ENCODE data around the gene IQSEC1. TPM values are rescaled to one million over a fixed set of nuclear protein-coding genes. Genes with fewer than 3 reads are reported as not detected.
"Not testable (repeated sequence)": the region's sequence is repeated elsewhere in the genome, so short reads cannot be mapped to it uniquely, and the experiment has no call there.

Gene IQSEC1
- polyA plus RNA-seq, 3 donors = 25.1 to 30.4 (median 28.2) TPM

DNA sequence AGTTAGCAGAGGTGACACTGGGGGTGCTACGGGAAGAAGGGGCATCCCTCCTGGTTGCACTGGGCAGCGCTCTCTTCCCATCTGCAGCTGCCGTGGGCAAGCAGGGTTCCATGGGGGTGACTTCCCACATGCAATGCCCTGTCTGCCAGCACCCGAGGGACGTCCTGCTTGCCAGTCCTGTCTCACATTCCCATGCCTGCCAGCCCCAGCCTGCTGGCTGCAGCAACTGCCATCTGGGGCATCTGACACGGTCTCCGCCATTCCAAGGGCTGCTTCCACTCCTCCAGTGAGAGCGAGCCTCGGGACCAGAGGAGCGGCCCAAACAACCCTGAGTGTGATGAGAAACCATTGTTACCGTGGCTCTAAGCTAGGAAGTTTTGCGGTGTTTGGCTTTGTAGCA is 186.5 kb downstream of the IQSEC1 start:
- no peak for DNase-seq (ENCODE audit: low read depth in 3 of 3, low spot score in 2 of 3)

GRCh38 chr3:12886106-12886679 is 187.0 kb downstream of the IQSEC1 start:
- no peak for DNase-seq (ENCODE audit: low read depth in 3 of 3, low spot score in 2 of 3)

DNA sequence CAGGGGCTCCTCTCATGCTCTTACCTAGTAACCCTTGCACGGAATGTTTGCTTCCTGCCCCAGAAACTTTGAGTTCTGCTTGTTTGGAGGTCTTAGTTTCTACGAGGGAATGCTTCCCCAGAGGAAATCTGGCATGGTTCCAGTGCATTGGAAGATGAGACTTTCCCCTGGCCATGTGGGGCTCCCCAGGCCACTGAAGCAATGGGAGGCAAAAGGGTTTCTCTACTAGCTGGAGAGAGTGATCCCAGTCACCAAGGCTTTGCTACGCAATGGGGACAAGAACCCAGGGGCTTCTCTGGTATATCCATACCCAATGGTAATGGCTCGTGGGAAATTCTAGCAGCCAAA is 187.7 kb downstream of the IQSEC1 start:
- no peak for DNase-seq (ENCODE audit: low read depth in 3 of 3, low spot score in 2 of 3)

DNA sequence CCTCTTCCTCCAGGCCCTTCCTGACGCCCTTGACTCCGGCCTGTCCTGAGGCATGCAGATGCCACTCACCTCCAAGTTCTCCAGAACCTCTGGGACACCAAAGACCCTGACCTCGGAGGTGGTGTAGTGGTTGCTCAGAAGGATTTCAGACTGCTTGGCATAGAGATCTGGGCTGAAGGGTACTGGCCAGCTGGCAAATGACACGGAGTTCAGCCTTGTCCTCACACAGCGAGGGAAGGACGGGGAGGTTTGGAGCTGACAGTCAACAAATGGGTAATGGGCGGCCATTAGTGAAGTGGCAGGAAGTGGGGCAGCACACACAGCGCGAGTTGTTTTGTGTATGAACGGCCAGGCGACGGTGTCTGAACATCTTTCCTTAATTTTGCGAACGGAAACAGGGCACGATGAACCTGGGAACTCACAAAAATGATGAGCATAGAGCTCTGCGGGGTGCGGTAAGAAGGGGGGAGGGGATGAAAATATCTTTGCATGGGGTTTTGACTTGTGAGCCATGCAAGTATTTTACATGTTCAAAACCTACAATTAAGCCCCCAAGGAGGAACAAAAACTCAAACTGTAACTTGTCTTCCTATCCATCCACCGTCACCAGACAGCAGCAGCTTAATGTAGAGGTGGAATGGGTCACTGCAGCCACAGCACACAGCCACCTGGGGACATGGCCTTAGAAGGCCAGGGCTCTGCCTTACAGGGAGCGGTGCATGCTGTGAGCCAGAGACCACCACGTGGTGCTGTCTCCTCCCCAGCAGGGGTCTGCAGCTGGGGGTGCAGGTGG is 188.2 kb downstream of the IQSEC1 start:
- no peak for DNase-seq (ENCODE audit: low read depth in 3 of 3, low spot score in 2 of 3)

DNA sequence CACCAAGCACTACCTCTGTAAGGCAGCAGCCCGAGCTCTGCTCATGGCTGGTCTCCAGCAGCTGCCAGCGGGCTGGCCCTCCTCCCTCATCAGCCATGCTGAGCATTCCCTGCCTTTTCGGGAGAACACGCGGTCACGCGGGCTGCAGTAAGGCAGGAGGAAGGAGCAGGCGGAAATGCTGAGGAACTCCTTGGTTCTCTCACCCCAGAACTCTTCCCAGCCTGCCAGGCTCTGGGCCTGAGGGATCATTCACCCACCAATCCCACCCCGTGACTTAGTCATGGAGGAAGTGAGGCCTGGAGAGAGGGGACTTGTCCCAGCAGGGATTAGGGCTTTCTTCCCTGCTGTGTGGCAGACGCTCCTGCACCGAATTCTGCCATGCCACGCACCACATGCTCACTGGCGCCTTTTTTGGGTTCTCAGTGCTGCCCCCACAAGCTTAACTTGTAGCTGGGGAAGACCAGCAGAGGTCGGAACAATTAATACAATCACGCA is 189.0 kb downstream of the IQSEC1 start:
- DNase-seq (ENCODE audit: low read depth in 3 of 3, low spot score in 2 of 3) = no peak

DNA sequence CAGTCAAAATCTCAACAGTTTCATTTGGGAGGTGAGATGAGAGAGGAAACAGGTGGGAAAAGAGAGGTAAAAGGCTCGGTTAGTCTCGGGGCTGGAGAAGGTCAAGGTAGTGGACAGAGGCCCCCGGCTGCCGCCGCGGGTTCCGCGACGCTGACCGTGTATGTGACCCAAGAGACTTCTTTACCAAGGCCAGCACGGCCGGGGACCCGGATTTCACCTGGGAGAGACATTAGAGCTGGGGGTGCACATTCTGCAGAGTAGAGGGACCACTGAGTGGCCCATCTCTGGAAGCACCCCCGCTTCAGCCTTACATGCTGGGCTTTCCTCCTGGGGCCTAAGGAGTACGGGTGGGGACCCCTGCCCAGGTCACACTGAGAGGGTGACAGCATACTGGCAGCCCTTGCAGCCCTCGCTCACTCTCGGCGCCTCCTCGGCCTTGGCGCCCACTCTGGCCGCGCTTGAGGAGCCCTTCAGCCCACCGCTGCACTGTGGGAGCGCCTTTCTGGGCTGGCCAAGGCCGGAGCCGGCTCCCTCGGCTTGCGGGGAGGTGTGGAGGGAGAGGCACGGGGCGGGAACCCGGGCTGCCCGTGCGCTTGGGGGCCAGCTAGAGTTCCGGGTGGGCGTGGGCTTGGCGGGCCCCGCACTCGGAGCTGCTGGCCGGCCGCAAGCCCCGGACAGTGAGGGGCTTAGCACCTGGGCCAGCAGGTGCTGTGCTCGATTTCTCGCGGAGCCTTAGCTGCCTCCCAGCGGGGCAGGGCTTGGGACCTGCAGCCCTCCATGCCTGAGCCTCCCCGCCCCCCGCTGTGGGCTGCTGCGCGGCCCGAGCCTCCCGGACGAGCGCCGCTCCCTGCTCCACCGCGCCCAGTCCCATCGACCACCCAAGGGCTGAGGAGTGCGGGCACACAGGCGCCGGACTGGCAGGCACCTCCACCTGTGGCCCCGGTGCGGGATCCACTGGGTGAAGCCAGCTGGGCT is 190.6 kb downstream of the IQSEC1 start:
- DNase-seq (ENCODE audit: low read depth in 3 of 3, low spot score in 2 of 3) = no peak

- not testable (repeated sequence) for DNase-seq (ENCODE audit: low read depth in 3 of 3, low spot score in 2 of 3)
Observed at GRCh38 chr3:12881858-12882257, 191.4 kb downstream of the IQSEC1 start.

DNA sequence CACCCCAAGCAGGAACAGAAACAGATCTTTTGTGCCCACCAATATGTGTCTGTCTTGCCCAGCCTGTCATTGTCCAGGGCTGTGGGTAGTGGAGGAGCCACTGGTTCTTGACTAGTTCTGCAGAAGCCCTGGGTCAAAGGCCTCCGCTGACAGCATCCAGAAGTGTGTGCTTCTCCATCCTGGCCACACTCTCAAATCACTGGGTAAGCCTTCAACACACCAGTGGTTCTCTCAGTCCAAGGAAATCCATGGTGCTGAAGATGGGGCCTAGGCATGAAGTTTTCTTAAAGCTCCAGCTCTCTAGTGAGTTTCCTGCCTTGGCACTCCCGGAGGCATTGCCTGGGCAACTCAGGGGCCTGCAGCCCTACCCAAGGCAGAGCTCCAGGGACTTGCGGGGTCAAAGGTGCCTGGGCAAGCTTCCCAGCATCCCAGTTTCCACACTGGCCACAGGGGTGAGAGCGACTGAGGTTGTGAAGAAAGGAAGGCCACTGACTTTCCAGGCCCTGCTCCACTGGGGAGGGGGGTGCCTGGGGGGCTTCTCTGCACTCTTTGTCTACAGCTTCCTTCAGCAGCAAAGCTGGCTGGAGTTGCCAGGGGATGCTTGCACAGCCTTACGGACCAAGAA is 193.9 kb downstream of the IQSEC1 start:
- DNase-seq (ENCODE audit: low read depth in 3 of 3, low spot score in 2 of 3) = no peak

DNA sequence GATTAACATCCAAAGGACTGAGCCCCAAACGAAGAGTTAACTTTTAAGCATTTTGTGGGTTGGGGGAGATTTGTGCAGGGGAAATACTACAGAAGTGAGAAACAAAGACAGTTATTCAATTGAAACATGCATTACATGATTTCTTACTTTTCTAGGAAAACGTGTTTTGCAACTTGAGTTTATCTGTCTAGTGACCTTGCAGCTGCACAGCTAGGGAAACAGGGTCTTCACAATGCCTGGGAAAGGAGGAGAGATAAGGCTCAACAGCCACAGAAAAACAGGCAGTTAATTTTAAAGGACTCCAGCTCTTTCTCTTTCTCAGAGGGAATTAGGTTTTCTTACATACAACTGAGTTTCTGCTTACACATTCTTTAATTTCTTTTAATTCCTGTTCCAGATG is 194.5 kb downstream of the IQSEC1 start:
- DNase-seq (ENCODE audit: low read depth in 3 of 3, low spot score in 2 of 3) = not testable (repeated sequence)

DNA sequence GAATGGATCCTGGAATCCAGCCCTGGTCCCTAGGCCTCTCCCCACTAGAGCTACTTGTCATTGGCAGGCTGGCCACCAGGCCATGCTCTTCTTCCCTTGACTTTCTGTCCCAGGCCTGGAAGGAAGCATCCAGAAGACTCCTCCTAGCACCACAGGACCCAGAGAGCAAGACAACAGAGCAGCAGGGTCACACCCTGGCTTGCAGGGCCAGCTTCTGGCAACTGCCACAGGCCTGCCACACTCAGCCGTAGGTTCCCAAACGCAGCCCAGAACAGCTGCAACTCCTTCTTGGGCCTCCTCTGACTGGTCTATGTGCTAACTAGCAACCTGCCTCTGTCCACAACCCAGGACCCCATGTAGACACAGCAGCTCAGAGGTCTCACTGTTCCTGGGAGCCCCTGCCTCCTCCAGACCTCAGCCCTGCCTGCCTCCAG is 195.1 kb downstream of the IQSEC1 start:
- DNase-seq (ENCODE audit: low read depth in 3 of 3, low spot score in 2 of 3) = no peak

DNA sequence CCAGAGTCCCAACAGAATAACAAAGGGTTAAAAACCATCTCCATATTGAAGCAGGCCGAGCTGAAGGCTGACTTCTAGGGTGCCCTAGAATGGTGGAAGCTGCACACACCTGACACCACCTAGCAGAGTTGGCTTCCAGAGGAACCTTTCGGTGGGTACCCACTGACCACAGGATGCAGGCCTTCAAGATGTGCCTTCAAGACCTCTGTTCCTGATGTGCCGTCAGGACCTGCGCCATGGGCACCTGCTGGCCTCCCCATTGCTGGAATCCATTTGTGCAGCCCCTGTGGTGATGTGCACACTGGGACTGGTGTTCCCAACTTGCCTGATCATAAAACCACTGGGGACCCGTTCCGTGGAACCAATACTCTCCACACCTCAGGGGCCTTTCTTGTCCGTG is 196.2 kb downstream of the IQSEC1 start:
- DNase-seq (ENCODE audit: low read depth in 3 of 3, low spot score in 2 of 3) = no peak

GRCh38 chr3:12875857-12876836 is 197.1 kb downstream of the IQSEC1 start:
- DNase-seq (ENCODE audit: low read depth in 3 of 3, low spot score in 2 of 3) = no peak

GRCh38 chr3:12871404-12871983 is 201.7 kb downstream of the IQSEC1 start:
- DNase-seq (ENCODE audit: low read depth in 3 of 3, low spot score in 2 of 3) = no peak

DNA sequence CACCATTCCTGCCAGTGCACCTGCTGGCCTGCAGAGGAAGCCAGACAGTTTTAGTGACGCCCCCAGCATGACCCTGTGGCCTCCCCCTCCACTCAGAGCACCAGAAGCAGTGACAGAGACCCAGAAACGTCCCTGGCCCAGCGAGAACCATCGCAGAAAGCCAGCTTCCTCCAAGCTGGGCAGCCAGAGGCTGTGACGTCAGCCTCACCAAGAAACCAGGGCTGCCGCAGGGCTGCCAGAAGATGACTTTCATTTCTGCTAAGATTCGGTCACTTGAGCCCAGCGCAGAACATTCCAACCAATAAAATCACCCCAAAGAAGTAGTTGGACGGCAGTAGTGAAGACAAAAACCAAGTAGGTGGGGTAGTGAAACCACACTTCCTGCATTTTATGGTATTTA is 202.3 kb downstream of the IQSEC1 start:
- no peak for DNase-seq (ENCODE audit: low read depth in 3 of 3, low spot score in 2 of 3)

- DNase-seq (ENCODE audit: low read depth in 3 of 3, low spot score in 2 of 3) = no peak
Observed at GRCh38 chr3:12869035-12869621, 204.1 kb downstream of the IQSEC1 start.

- peak; percentile 59 to 74 (median 65) for DNase-seq (ENCODE audit: low read depth in 3 of 3, low spot score in 2 of 3)
Observed at GRCh38 chr3:12868039-12869034, 204.9 kb downstream of the IQSEC1 start.

DNA sequence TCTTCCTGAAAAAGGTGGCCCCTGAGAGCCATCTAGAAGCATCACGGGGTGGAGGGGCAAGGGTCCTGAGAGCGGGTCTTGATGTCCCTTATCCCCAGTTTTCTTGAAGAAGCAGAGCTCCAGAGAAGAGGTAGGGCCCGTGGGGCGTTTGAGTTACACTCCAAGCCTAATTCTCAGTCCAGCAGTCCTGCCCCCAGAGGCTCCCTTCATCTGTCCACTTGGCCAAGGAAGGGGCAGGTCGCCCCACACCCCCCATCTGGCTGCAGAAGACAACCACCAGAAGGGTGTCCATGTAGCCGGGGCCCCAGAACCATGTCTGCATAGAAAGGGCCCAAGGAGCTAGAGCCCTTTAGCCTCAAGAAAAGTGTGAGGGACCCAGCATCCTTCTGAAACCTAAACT is 206.4 kb downstream of the IQSEC1 start:
- no peak for DNase-seq (ENCODE audit: low read depth in 3 of 3, low spot score in 2 of 3)

- DNase-seq (ENCODE audit: low read depth in 3 of 3, low spot score in 2 of 3) = no peak
Observed at GRCh38 chr3:12865271-12865670, 208.0 kb downstream of the IQSEC1 start.

All from right renal cortex interstitium (tissue), 3 donors.